D721Med (cell line): ENCODE results near the gene HK3.

Experiments
- DNase-seq: peaks from one replicate; pipeline ENCODE4 v3.0.0; 2011; ENCODE audit warnings: low spot score; ENCODE audit not compliant: insufficient read length
- FAIRE-seq: peaks from 2 replicates; lab custom pipeline; 2011; peaks lifted over from hg19 to GRCh38; lab: Jason Lieb, UNC
- CTCF ChIP-seq: IDR thresholded peaks from 2 replicates; pipeline ENCODE4 v1.5.1; 2012; ENCODE audit warnings: mild to moderate bottlenecking, control low read depth; ENCODE audit not compliant: insufficient read depth; ENCODE audit errors: missing control alignments

The HK3 gene

GRCh38 chr5:176831425-176831824 lies 67.7 kb downstream of the HK3 start:
- DNase-seq: no peak
- no peak for TF ChIP-seq CTCF
- FAIRE-seq: no peak

GRCh38 chr5:176830995-176831423 lies 68.1 kb downstream of the HK3 start:
- FAIRE-seq: no peak

More at GRCh38 chr5:176830995-176831423, 68.1 kb downstream of the HK3 start:
- DNase-seq: no peak
- no peak for TF ChIP-seq CTCF
